ENCODE data around the gene PRRG4.

DNA sequence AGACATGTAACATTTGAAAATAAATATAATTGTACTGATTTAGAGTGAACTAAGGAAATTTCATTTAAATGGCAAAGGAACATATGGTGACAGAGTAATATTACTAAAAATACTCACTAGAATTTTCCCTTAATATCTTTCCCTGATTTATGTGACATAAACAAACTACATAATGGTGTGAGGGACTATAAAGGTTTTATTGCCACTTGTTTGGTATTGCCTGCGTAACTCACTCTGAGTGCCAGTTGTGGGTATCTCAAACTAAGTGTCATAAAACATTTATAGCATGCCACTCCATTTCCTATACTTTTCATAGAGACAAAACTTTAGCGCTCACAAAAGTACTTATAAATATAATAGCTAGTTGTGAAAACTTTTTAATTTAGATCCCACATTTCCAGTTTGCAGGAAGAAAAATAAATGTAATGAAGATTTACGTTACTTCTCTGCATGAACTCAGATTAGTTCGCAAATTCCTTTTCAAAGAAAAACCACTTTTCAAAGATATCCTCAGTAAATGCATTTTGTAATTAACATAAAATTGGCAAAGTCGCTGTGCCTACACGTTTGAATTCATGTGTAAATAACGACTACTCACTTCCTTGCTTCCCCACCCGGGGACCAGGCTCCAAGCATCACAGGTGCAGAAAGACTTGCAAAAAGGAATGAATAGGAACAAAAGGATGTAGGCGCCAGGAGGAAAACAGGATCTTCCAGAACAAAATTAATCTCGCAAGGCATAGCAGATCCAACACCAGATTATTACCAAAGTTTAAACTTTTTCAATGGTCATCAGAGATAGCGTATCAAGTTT lies 61.3 kb downstream of the PRRG4 start:
- TF ChIP-seq, protein P1, sequence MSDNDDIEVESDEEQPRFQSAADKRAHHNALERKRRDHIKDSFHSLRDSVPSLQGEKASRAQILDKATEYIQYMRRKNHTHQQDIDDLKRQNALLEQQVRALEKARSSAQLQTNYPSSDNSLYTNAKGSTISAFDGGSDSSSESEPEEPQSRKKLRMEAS (IDR thresholded peaks at IDR 0.05; ENCODE audit: insufficient read depth, insufficient read length) = no peak
- TF ChIP-seq, protein P2, sequence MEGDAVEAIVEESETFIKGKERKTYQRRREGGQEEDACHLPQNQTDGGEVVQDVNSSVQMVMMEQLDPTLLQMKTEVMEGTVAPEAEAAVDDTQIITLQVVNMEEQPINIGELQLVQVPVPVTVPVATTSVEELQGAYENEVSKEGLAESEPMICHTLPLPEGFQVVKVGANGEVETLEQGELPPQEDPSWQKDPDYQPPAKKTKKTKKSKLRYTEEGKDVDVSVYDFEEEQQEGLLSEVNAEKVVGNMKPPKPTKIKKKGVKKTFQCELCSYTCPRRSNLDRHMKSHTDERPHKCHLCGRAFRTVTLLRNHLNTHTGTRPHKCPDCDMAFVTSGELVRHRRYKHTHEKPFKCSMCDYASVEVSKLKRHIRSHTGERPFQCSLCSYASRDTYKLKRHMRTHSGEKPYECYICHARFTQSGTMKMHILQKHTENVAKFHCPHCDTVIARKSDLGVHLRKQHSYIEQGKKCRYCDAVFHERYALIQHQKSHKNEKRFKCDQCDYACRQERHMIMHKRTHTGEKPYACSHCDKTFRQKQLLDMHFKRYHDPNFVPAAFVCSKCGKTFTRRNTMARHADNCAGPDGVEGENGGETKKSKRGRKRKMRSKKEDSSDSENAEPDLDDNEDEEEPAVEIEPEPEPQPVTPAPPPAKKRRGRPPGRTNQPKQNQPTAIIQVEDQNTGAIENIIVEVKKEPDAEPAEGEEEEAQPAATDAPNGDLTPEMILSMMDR (IDR thresholded peaks at IDR 0.05; ENCODE audit: extremely low read depth in 1 of 2, insufficient read depth in 1 of 2, low read depth in 1 of 2, low read length in 2 of 2) = no peak
